Esophagus muscularis mucosa (tissue), 4 donors: ENCODE measurements around the gene CTH. TPM values are rescaled to one million over a fixed set of nuclear protein-coding genes. Genes with fewer than 3 reads are reported as not detected.

Experiments used
- DNase-seq: peaks from one replicate; pipeline ENCODE4 v3.0.0-alpha.2; 2017; ENCODE audit errors: extremely low spot score
- H3K27ac ChIP-seq, 4 donors: fragments of 200-600 bp; sonication (generic); replicated peaks in 1 of 4; 1 replicate in 3 of 4; 2 replicates in 1 of 4; pipeline ENCODE4 v1.5.1; 2016 to 2019; ENCODE audit warnings: mild to moderate bottlenecking in 1 of 4
- H3K27me3 ChIP-seq, 4 donors: fragments of 200-600 bp; sonication (generic); one replicate each; pipeline versions ENCODE4 v1.5.1 to v1.6.0; 2016 to 2019
- H3K36me3 ChIP-seq, 4 donors: fragments of 200-600 bp; sonication (generic); one replicate each; pipeline ENCODE4 v1.5.1; 2016 to 2019
- H3K4me1 ChIP-seq, 4 donors: fragments of 200-600 bp; sonication (generic); one replicate each; pipeline ENCODE4 v1.5.1; 2016 to 2019
- H3K4me3 ChIP-seq, 4 donors: fragments of 200-600 bp; sonication (generic); 1 replicate in 2 of 4; 2 replicates in 2 of 4; pipeline ENCODE4 v1.5.1; 2016 to 2019; ENCODE audit warnings: mild to moderate bottlenecking in 4 of 4, moderate library complexity in 1 of 4
- H3K9me3 ChIP-seq, 4 donors: fragments of 200-600 bp; sonication (generic); 1 replicate in 3 of 4; 2 replicates in 1 of 4; pipeline ENCODE4 v1.5.1; 2016 to 2019
- EP300 ChIP-seq: sonication (generic); formaldehyde crosslinking; IDR thresholded peaks from one replicate; pipeline ENCODE4 v1.6.1; 2017; ENCODE audit warnings: antibody characterized with exemption
- POLR2A ChIP-seq: fragments of 450-650 bp; IDR thresholded peaks from one replicate; pipeline ENCODE4 v1.6.1; 2017; ENCODE audit warnings: antibody characterized with exemption, moderate library complexity, mild to moderate bottlenecking, low read depth
- POLR2AphosphoS5 ChIP-seq, 2 donors: sonication (generic); formaldehyde crosslinking; IDR thresholded peaks; one replicate each; pipeline ENCODE4 v1.6.1; 2017; ENCODE audit warnings: antibody characterized with exemption in 2 of 2
- WGBS: methylation state at CpG from one replicate; pipeline ENCODE4 v1.1.5; 2018; 5-methylcytosine and 5-hydroxymethylcytosine counted together
- intact Hi-C: fragments of 100-400 bp; cut with DNase I; formaldehyde crosslinking; loops from one replicate; pipeline ENCODE4 v1.15.1; 2023
- total RNA-seq, 4 donors: library from RNA; depleted of rRNA; stranded (reverse); fragments of >200 nt; gene quantifications; one replicate each; pipeline versions ENCODE4 v1.1.0 to v1.2.1, GENCODE V29; 2016
- TF ChIP-seq, protein P1 (sequence below), 3 experiments: fragments of 200-600 bp in 2 of 3; fragments of 450-650 bp in 1 of 3; sonication (generic) in 2 of 3; IDR thresholded peaks; one replicate each; pipeline ENCODE4 v1.5.1; 2017 to 2019; ENCODE audit warnings: antibody characterized with exemption in 3 of 3, mild to moderate bottlenecking in 2 of 3, moderate library complexity in 1 of 3

The CTH gene
- total RNA-seq, 4 donors from 2014 or later = 1.1 to 5.0 (median 3.8) TPM

DNA sequence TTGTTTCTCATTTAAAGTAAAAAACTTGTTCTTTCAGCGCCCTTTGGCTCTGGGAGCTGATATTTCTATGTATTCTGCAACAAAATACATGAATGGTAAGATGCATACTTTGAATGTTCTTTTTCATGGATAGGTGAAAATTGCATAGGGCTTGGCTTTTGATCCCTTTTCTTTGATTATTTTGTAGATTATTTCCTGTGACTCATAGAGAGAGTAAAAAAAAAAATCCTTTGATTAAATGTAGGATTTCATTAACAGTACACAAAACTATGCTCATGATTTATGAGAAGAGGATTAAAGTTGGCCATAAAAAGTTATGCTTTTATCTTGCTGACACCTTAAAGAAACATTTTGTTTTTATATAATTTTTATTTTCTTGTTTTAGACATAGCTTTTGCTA is 18.7 kb downstream of the CTH start:
- H3K4me1 ChIP-seq = no peaks in the 10 kb centered on the region
- no peak overlapping the region for H3K4me3 ChIP-seq
- intact Hi-C loops = no loop called here
- WGBS = 96% methylated on average over 1 of the region's 1 CpG
- TF ChIP-seq, protein P1, sequence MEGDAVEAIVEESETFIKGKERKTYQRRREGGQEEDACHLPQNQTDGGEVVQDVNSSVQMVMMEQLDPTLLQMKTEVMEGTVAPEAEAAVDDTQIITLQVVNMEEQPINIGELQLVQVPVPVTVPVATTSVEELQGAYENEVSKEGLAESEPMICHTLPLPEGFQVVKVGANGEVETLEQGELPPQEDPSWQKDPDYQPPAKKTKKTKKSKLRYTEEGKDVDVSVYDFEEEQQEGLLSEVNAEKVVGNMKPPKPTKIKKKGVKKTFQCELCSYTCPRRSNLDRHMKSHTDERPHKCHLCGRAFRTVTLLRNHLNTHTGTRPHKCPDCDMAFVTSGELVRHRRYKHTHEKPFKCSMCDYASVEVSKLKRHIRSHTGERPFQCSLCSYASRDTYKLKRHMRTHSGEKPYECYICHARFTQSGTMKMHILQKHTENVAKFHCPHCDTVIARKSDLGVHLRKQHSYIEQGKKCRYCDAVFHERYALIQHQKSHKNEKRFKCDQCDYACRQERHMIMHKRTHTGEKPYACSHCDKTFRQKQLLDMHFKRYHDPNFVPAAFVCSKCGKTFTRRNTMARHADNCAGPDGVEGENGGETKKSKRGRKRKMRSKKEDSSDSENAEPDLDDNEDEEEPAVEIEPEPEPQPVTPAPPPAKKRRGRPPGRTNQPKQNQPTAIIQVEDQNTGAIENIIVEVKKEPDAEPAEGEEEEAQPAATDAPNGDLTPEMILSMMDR (IDR thresholded peaks at IDR 0.05) = no peak
- TF ChIP-seq POLR2A (no peak), EP300 (no peak), POLR2AphosphoS5 (IDR thresholded peaks at IDR 0.05) (no peak)
- H3K36me3 ChIP-seq = peaks cover 23 to 81% (median 30%) of the 10 kb centered on the region in 4 donors
- H3K27me3 ChIP-seq = no peaks in the 10 kb centered on the region
- no peak overlapping the region for H3K27ac ChIP-seq
- H3K9me3 ChIP-seq = no peaks in the 10 kb centered on the region
- DNase-seq = no peak

DNA sequence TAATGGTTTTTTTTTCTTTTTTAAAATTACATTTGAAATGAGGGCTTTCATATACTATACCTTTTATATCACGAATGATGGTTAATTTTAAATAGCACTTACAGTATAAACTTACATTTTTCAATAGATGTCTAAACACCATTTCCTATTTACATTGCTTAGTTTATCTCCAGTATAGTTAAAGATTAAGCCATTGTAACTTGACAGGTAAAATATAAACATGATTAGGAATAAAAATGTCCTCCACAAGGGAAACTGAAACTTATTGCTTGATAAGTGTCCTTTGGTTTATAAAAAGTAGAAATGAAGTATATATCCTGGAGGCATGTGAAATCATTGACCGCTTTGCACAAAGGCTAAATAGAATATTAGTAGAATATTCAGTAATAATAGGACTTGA is 20.2 kb downstream of the CTH start:
- TF ChIP-seq POLR2AphosphoS5 (IDR thresholded peaks at IDR 0.05) (no peak), EP300 (no peak), POLR2A (no peak)
- TF ChIP-seq, protein P1 (IDR thresholded peaks at IDR 0.05) = no peak
- Histone ChIP-seq H3K27ac (no peak overlapping the region), H3K4me1 (peaks cover 0 to 3% (median 1%) of the 10 kb centered on the region in 4 donors), H3K4me3 (no peak overlapping the region), H3K27me3 (no peaks in the 10 kb centered on the region), H3K36me3 (peaks cover 23 to 81% (median 36%) of the 10 kb centered on the region in 4 donors), H3K9me3 (no peaks in the 10 kb centered on the region)
- WGBS = 85% methylated on average over 2 of the region's 2 CpGs
- intact Hi-C loops = no loop called here
- no peak for DNase-seq

DNA sequence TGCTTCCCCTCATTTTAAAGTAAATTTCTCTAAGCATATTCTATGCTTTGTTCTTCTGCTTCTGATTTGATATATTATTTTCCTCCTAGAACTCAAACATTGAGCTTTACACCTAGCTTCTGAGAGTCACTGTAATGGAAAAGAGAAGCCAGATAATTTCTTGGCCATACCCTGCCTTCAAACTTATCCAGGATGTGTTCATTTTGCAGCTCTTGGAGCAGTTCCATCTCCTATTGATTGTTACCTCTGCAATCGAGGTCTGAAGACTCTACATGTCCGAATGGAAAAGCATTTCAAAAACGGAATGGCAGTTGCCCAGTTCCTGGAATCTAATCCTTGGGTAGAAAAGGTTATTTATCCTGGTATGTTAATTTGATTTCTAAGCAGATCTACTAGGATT is 20.8 kb downstream of the CTH start:
- H3K4me3 ChIP-seq = no peak overlapping the region
- H3K4me1 ChIP-seq = peaks cover 0 to 9% (median 4%) of the 10 kb centered on the region in 4 donors
- WGBS = 80% methylated on average over 3 of the region's 3 CpGs
- H3K36me3 ChIP-seq = peaks cover 23 to 77% (median 37%) of the 10 kb centered on the region in 4 donors
- TF ChIP-seq, protein P1 (IDR thresholded peaks at IDR 0.05) = no peak
- no peak for TF ChIP-seq EP300
- TF ChIP-seq POLR2A = no peak
- TF ChIP-seq POLR2AphosphoS5 (IDR thresholded peaks at IDR 0.05) = no peak
- DNase-seq = no peak
- no peak overlapping the region for H3K27ac ChIP-seq
- no peaks in the 10 kb centered on the region for H3K27me3 ChIP-seq
- intact Hi-C loops = no loop called here
- H3K9me3 ChIP-seq = no peaks in the 10 kb centered on the region

DNA sequence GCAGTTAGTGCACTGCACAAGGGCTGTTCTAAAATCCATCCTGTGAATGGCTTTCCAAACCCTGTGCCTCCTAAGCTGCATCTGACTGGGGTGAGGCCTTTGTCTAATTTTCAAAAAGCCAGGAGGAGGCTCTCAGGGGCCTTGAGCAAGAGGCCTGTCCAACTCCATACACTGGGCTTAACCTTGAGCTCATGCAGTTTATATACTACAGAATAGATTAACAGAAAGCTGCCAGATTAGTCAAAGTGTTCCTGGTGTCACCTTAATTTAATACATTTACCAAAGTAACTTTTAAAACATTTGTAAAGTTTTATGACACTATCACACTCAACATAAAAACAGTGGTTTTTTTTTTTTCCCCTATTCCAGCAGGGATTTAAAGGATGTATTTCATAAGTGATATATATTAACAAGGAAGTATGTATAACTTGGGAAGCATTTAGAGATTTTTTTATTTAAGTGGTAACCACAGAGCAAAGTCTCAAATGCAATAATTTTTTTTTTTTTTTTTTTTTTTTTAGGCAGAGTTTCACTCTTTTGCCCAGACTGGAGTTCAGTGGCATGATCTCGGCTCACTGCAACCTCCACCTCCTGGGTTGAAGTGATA is 23.3 kb downstream of the CTH start:
- Histone ChIP-seq H3K4me3 (no peak overlapping the region), H3K9me3 (no peaks in the 10 kb centered on the region), H3K27me3 (no peaks in the 10 kb centered on the region), H3K36me3 (peaks cover 23 to 72% (median 37%) of the 10 kb centered on the region in 4 donors), H3K4me1 (peaks cover 0 to 10% (median 6%) of the 10 kb centered on the region in 4 donors), H3K27ac (no peak overlapping the region)
- no peak for DNase-seq
- WGBS = 95% methylated on average over 1 of the region's 1 CpG
- no peak for TF ChIP-seq POLR2A
- TF ChIP-seq, protein P1 (IDR thresholded peaks at IDR 0.05) = no peak
- no peak for TF ChIP-seq POLR2AphosphoS5 (IDR thresholded peaks at IDR 0.05)
- TF ChIP-seq EP300 = no peak
- intact Hi-C loops = no loop called here
